ENCODE measurements around the gene WDR18. TPM values are rescaled to one million over a fixed set of nuclear protein-coding genes. Genes with fewer than 3 reads are reported as not detected.

The WDR18 gene
- total RNA-seq, 1 donor from 2014 or later: 44.1 TPM

- no peak for DNase-seq
Measured at GRCh38 chr19:991932-992669, 8.0 kb downstream of the WDR18 start.

- DNase-seq: no peak
Measured at GRCh38 chr19:992670-993055, 8.5 kb downstream of the WDR18 start.

GRCh38 chr19:993361-993830 lies 9.3 kb downstream of the WDR18 start:
- no peak for DNase-seq

GRCh38 chr19:993831-994393 lies 9.8 kb downstream of the WDR18 start:
- no peak for DNase-seq

GRCh38 chr19:994516-994915 lies 10.4 kb downstream of the WDR18 start:
- no peak for DNase-seq

- no peak for DNase-seq
Measured at GRCh38 chr19:995051-995827, 11.1 kb downstream of the WDR18 start.

GRCh38 chr19:996051-996838 lies 12.1 kb downstream of the WDR18 start:
- DNase-seq: no peak

- no peak for DNase-seq
Measured at GRCh38 chr19:998064-998463, 13.9 kb downstream of the WDR18 start.

- DNase-seq: no peak
Measured at GRCh38 chr19:999379-999719, 15.2 kb downstream of the WDR18 start.

- no peak for DNase-seq
Measured at GRCh38 chr19:1000095-1000494, 15.9 kb downstream of the WDR18 start, which contains the start of gene GRIN3B. Gene GRIN3B (plus strand): TSS chr19:1000419. CDS start chr19:1000438, 19 bp downstream.

GRCh38 chr19:1000591-1001537 lies 16.7 kb downstream of the WDR18 start:
- DNase-seq: no peak

GRCh38 chr19:1001538-1002166 lies 17.5 kb downstream of the WDR18 start:
- no peak for DNase-seq

- DNase-seq: no peak
Measured at GRCh38 chr19:1002600-1002999, 18.5 kb downstream of the WDR18 start.

GRCh38 chr19:1003283-1003682 lies 19.1 kb downstream of the WDR18 start:
- no peak for DNase-seq

GRCh38 chr19:1004204-1004802 lies 20.2 kb downstream of the WDR18 start:
- no peak for DNase-seq

GRCh38 chr19:1004803-1005664 lies 20.9 kb downstream of the WDR18 start:
- DNase-seq: no peak

- no peak for DNase-seq
Measured at GRCh38 chr19:1006711-1007398, 22.7 kb downstream of the WDR18 start.

- no peak for DNase-seq
Measured at GRCh38 chr19:1007399-1008251, 23.5 kb downstream of the WDR18 start.
